Ishikawa (cell line): ENCODE results near the gene PKNOX2.

Experiments used
- CEBPB ChIP-seq: IDR thresholded peaks from 2 replicates; pipeline ENCODE4 v1.6.1; 2012
- CREB1 ChIP-seq: IDR thresholded peaks from 2 replicates; pipeline ENCODE4 v1.6.1; 2012; ENCODE audit warnings: low read depth
- EGR1 ChIP-seq: IDR thresholded peaks from 2 replicates; pipeline ENCODE4 v1.6.1; 2012
- EP300 ChIP-seq: IDR thresholded peaks from 2 replicates; pipeline ENCODE4 v1.6.1; 2012; ENCODE audit warnings: borderline replicate concordance
- FOXM1 ChIP-seq: IDR thresholded peaks from 2 replicates; pipeline ENCODE4 v1.6.1; 2012; ENCODE audit warnings: low read depth, borderline replicate concordance
- MAX ChIP-seq: IDR thresholded peaks from 2 replicates; pipeline ENCODE4 v1.6.1; 2012
- NFIC ChIP-seq: IDR thresholded peaks from 2 replicates; pipeline ENCODE4 v1.6.1; 2012
- RAD21 ChIP-seq: IDR thresholded peaks from 2 replicates; pipeline ENCODE4 v1.6.1; 2012; ENCODE audit warnings: low read depth
- TAF1 ChIP-seq: IDR thresholded peaks from 2 replicates; pipeline ENCODE4 v1.6.1; 2012; ENCODE audit warnings: low read depth, mild to moderate bottlenecking
- TCF12 ChIP-seq: IDR thresholded peaks from 2 replicates; pipeline ENCODE4 v1.6.1; 2012; ENCODE audit warnings: low read depth
- TEAD4 ChIP-seq: IDR thresholded peaks from 2 replicates; pipeline ENCODE4 v1.6.1; 2012
- USF1 ChIP-seq: IDR thresholded peaks from 2 replicates; pipeline ENCODE4 v1.6.1; 2012
- YY1 ChIP-seq: IDR thresholded peaks from 2 replicates; pipeline ENCODE4 v1.6.1; 2012; ENCODE audit warnings: low read depth
- ZBTB7A ChIP-seq: IDR thresholded peaks from 2 replicates; pipeline ENCODE4 v1.6.1; 2012; ENCODE audit warnings: low read depth
- TF ChIP-seq, protein P1 (sequence below): IDR thresholded peaks from 2 replicates; pipeline ENCODE4 v1.6.1; 2012; ENCODE audit warnings: low read depth, mild to moderate bottlenecking

Gene PKNOX2

GRCh38 chr11:125282596-125282914 lies 118.0 kb downstream of the PKNOX2 start:
- no peak for TF ChIP-seq YY1
- TF ChIP-seq TCF12, result no peak
- no peak for TF ChIP-seq RAD21
- no peak for TF ChIP-seq FOXM1
- TF ChIP-seq EP300, result no peak
- TF ChIP-seq MAX, result no peak
- no peak for TF ChIP-seq TAF1
- no peak for TF ChIP-seq EGR1
- TF ChIP-seq CREB1, result no peak
- no peak for TF ChIP-seq USF1
- no peak for TF ChIP-seq ZBTB7A
- TF ChIP-seq NFIC, result no peak
- TF ChIP-seq CEBPB, result no peak
- TF ChIP-seq, protein P1, sequence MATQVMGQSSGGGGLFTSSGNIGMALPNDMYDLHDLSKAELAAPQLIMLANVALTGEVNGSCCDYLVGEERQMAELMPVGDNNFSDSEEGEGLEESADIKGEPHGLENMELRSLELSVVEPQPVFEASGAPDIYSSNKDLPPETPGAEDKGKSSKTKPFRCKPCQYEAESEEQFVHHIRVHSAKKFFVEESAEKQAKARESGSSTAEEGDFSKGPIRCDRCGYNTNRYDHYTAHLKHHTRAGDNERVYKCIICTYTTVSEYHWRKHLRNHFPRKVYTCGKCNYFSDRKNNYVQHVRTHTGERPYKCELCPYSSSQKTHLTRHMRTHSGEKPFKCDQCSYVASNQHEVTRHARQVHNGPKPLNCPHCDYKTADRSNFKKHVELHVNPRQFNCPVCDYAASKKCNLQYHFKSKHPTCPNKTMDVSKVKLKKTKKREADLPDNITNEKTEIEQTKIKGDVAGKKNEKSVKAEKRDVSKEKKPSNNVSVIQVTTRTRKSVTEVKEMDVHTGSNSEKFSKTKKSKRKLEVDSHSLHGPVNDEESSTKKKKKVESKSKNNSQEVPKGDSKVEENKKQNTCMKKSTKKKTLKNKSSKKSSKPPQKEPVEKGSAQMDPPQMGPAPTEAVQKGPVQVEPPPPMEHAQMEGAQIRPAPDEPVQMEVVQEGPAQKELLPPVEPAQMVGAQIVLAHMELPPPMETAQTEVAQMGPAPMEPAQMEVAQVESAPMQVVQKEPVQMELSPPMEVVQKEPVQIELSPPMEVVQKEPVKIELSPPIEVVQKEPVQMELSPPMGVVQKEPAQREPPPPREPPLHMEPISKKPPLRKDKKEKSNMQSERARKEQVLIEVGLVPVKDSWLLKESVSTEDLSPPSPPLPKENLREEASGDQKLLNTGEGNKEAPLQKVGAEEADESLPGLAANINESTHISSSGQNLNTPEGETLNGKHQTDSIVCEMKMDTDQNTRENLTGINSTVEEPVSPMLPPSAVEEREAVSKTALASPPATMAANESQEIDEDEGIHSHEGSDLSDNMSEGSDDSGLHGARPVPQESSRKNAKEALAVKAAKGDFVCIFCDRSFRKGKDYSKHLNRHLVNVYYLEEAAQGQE, result no peak

GRCh38 chr11:125284245-125284850 lies 119.8 kb downstream of the PKNOX2 start:
- TF ChIP-seq TAF1 (no peak), MAX (no peak), RAD21 (no peak), CREB1 (no peak), TEAD4 (no peak), USF1 (no peak), CEBPB (no peak)
- TF ChIP-seq, protein P1, result no peak

GRCh38 chr11:125285844-125286243 lies 121.3 kb downstream of the PKNOX2 start:
- TF ChIP-seq EP300 (no peak), NFIC (no peak), USF1 (no peak), MAX (no peak), TAF1 (no peak), RAD21 (no peak), FOXM1 (no peak), TEAD4 (no peak)

GRCh38 chr11:125286486-125286885 lies 121.9 kb downstream of the PKNOX2 start:
- no peak for TF ChIP-seq RAD21
- TF ChIP-seq EGR1, result no peak
- no peak for TF ChIP-seq FOXM1
- TF ChIP-seq TEAD4, result no peak
- no peak for TF ChIP-seq NFIC
- no peak for TF ChIP-seq CEBPB
- TF ChIP-seq TAF1, result no peak
- TF ChIP-seq MAX, result no peak
- TF ChIP-seq EP300, result no peak
- no peak for TF ChIP-seq YY1

GRCh38 chr11:125287491-125288210 lies 123.1 kb downstream of the PKNOX2 start:
- TF ChIP-seq USF1 (no peak), YY1 (no peak), TEAD4 (no peak), TAF1 (no peak), CREB1 (no peak), EP300 (no peak), EGR1 (no peak), RAD21 (no peak), MAX (no peak), ZBTB7A (no peak), CEBPB (no peak), FOXM1 (no peak), TCF12 (no peak), NFIC (no peak)
- TF ChIP-seq, protein P1, result no peak
